ENCODE data around the gene CDC14A.
A peak's percentile ranks its signal among the peaks of the same experiment; 100 is the strongest.
"Not testable (repeated sequence)": the region's sequence is repeated elsewhere in the genome, so short reads cannot be mapped to it uniquely, and the experiment has no call there.

CDC14A gene

DNA sequence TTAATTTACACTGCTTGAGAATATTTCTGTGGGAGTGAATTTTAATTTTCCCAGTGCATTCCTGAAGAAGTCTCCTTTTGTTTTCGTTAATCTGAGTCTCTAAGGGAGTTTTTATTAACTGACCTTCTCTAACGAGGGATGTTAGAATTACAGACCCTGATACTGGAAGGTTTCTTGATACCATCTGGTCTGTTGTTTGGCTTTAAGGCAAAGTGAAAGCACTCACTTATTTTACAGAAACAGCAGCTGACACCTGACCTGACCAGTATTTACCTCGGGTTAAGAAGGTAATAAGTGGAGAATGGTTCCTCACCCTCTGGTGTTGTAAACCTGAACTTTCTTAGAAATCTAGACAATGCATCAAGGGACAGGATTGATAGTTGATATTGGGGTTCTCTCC lies 12.4 kb downstream of the CDC14A start:
- no peak for DNase-seq (ENCODE audit: low spot score)

GRCh38 chr1:100366209-100366525 lies 13.9 kb downstream of the CDC14A start:
- DNase-seq (ENCODE audit: low spot score), result no peak

DNA sequence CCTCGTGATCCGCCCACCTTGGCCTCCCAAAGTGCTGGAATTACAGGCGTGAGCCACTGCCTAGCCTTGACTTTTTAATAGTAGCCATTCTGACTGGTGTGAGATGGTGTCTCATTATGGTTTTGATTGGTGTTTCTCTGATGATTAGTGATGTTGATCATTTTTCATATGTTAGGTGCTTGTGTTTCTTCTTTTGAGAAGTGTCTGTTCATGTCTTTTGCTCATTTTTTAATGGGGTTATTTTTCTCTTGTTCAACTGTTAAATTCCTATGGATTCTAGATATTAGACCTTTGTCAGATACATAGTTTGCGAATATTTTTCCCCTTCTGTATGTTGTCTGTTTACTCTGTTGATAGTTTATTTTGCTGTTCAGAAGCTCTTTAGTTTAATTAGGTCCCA lies 17.0 kb downstream of the CDC14A start:
- not testable (repeated sequence) for DNase-seq (ENCODE audit: low spot score)

DNA sequence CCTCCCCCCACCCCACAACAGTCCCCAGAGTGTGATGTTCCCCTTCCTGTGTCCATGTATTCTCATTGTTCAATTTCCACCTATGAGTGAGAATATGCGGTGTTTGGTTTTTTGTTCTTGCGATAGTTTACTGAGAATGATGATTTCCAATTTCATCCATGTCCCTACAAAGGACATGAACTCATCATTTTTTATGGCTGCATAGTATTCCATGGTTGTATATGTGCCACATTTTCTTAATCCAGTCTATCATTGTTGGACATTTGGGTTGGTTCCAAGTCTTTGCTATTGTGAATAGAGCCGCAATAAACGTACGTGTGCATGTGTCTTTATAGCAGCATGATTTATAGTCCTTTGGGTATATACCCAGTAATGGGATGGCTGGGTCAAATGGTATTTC lies 21.6 kb downstream of the CDC14A start:
- DNase-seq (ENCODE audit: low spot score), result not testable (repeated sequence)

DNA sequence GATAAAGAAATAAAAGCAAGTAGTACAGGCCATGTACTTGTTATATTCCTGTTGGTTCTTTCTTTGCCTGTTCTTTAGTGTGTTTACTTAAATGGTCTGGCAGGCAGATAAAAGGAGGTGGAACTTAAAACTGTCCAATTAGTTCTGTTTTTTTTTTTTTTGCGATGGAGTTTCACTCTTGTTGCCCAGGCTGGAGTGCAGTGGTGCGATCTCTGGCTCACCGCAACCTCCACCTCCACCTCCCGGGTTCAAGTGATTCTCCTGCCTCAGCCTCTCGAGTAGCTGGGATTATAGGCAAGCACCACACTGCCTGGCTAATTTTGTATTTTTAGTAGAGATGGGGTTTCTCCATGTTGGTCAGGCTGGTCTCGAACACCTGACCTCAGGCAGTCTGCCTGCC lies 24.6 kb downstream of the CDC14A start:
- DNase-seq (ENCODE audit: low spot score), result not testable (repeated sequence)

GRCh38 chr1:100377590-100378361 lies 25.5 kb downstream of the CDC14A start:
- no peak for DNase-seq (ENCODE audit: low spot score)

GRCh38 chr1:100378956-100379355 lies 26.6 kb downstream of the CDC14A start:
- DNase-seq (ENCODE audit: low spot score), result no peak

DNA sequence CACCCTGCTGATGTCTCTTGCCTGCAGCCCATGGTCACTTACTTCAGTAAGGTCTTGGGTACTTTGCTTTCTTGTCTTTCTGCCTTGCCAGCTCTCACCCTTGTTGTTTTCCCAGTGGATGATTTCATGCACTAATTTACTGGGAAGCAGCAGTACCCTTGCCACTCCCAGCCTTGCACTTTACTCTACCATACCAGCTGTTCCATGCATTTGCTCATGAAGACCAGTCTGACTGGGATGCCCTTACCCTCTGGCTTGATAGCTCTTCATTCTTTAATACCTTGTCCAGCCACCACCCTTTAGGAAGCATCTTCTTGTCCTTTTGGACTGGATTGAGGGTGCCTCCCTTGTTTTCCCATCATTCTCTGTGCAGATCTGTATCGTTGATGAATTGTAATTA lies 28.3 kb downstream of the CDC14A start:
- DNase-seq (ENCODE audit: low spot score), result no peak

DNA sequence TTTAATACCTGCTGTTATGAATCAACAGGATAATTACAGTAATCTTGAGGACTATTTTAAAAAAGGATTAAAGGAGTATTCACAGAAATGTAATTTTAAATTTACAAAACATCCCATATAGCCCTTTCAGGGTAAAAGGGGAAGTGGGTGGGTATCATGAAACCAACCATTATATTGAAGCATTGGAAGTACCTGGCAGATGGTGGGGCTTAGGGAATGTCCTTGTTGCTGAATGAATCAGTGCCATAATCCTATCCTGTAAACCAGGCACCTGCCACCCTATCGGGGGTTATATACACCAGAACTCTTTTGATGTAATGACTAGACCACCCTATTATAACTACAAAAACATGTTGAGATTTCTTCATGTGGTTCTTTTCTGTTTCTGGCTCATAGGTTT lies 30.4 kb downstream of the CDC14A start:
- DNase-seq (ENCODE audit: low spot score), result no peak

- no peak for DNase-seq (ENCODE audit: low spot score)
These were observed 31.6 kb downstream of the CDC14A start for GRCh38 chr1:100383743-100384405.

DNA sequence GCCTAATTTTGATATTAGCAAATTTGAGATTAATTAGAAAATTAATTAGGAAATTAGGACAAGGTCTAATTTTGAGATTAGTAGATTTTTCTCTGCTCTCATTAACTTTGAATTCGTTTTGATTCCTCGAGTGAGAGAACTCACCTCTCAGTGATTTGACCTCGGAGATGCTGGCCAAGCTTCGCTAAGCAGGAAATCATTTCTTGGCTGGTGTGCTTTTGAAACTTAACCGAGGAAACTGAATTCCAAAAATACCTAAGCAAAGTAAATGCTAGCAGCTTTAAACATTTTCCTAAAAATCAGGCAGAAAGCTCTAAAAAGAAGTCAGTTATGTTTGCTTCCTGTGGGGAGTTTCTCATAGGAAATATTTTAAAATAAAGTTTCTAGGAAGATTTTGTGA lies 34.9 kb downstream of the CDC14A start:
- DNase-seq (ENCODE audit: low spot score), result no peak

DNA sequence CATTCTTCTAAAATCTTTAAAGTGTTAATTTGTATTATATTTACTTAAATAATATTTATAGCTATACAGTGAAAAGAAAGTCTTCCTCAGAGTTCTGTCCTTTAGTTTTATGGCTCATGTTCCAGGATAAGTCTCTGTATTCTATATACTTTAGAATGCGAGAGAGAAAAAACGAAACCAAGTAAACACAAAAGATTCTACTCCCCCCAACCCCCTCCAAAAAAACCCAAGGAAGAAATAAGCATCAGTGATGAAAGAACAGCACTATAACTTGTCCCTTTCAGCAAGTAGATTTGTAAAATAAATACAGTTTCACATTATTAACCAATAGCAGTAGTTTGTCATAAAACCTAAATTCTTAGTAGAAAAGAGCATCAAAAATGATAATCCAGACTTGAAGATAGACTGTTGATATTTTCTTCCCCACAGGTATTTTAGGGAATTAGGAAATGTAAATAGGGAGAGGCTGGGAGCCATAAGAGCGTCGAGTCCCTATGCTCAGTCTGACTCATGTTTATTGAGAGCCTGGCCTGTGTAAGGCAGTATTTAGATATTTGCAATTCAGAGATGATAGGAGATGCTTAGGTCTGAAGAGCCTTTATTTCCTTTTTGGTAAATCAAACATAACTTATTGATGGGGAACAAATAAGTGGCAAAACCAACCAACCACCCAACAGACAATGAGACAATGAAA lies 35.5 kb downstream of the CDC14A start:
- no peak for DNase-seq (ENCODE audit: low spot score)

GRCh38 chr1:100390531-100390930 lies 38.2 kb downstream of the CDC14A start:
- DNase-seq (ENCODE audit: low spot score), result peak; percentile 47

GRCh38 chr1:100391675-100392074 lies 39.4 kb downstream of the CDC14A start:
- peak; percentile 48 for DNase-seq (ENCODE audit: low spot score)

- no peak for DNase-seq (ENCODE audit: low spot score)
These were observed 40.5 kb downstream of the CDC14A start for GRCh38 chr1:100392756-100393155.

GRCh38 chr1:100394285-100394684 lies 42.0 kb downstream of the CDC14A start:
- no peak for DNase-seq (ENCODE audit: low spot score)

- no peak for DNase-seq (ENCODE audit: low spot score)
These were observed 43.6 kb downstream of the CDC14A start for GRCh38 chr1:100395913-100396312.

DNA sequence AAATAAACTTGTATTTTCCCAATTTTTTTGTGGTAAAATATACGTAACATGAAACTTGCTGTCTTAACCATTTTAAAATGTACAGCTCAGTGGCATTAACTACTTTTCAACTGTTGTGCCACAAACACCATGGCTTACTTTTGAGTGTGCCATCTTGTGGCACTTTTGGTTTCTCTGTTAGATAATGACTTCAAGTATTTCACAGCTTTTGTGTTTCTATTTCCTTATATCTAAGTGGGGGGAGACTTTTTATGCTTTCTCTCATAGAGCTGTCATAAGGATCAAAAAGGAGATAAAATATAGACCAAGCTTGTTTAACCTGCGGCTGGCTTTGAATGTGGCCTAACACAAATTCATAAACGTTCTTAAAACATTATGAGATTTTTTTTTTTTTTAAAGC lies 44.3 kb downstream of the CDC14A start:
- DNase-seq (ENCODE audit: low spot score), result peak; percentile 50

DNA sequence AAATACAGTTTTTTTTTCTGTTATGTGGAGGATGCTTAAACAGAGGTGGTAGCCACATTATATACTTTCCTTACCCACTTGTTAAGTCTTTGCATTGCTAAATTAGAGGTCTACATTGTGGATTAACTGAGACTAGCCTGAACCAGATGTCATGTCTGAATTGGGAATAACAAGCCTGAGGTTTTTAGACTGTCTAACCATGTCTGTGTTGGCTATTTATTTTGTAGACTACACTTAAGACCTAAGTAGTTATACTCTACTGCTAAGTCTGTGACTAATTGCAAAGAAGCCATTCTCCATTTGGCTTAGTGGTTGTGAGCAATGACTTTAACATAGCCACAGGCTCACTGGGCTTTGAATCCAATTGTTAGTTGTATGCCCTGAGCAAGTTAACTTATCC lies 45.4 kb downstream of the CDC14A start:
- DNase-seq (ENCODE audit: low spot score), result peak; percentile 51

DNA sequence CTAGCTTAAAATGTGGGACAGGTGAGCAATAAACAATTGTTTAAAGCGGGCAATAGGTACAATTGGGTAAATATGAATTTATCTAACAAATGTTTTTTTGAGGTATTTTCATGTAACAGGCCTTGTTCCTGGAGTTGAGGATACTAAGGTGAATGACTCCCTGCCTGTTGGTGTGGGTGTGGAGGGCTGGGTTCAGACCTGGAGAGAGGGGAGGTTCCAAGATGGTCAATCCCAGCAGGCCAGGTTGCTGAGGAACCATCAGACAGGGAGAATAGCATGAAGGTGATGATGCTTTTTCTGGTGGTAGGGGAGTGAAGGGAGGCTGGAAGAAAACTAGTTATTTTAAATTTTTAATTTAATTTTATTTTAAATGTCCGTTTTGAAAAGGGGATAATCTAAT lies 46.3 kb downstream of the CDC14A start:
- no peak for DNase-seq (ENCODE audit: low spot score)

GRCh38 chr1:100400404-100400803 lies 48.1 kb downstream of the CDC14A start:
- peak; percentile 80 for DNase-seq (ENCODE audit: low spot score)

DNA sequence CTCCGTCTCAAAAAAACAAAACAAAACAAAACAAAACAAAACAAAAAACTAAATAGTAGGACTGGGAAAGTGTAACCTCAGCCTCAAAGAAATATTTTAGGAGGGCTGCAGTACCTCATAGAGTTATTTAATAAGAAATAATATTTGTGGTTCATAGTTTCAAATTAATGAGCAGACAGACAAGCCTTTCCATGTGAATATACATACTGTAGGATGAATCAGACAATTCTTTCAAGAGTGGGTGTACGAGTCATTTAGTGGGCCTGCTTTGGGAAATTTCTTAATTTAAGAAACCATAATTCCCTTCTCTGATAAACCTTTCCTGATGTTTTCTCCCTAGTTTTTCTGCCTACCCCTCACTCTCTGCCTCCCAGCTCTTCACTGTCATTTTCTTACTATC lies 52.5 kb downstream of the CDC14A start:
- no peak for DNase-seq (ENCODE audit: low spot score)

- DNase-seq (ENCODE audit: low spot score), result not testable (repeated sequence)
These were observed 53.6 kb downstream of the CDC14A start for GRCh38 chr1:100405902-100406301.
